Upper lobe of right lung (tissue), 1 donor: ENCODE data around the gene SHISAL1. TPM values are rescaled to one million over a fixed set of nuclear protein-coding genes. Genes with fewer than 3 reads are reported as not detected.

Source experiments
- ATAC-seq: fragments of 200-7000 bp; cut with Tn5 transposase; one replicate; pipeline ENCODE4 v1.9.1; 2020; ENCODE audit warnings: mild to moderate bottlenecking, moderate library complexity
- DNase-seq: peaks from one replicate; pipeline ENCODE4 v3.0.0-alpha.2; 2020
- H3K27ac ChIP-seq: fragments of 200-600 bp; one replicate; pipeline ENCODE4 v1.8.0; 2022
- H3K27me3 ChIP-seq: fragments of 200-600 bp; one replicate; pipeline ENCODE4 v1.8.0; 2022; ENCODE audit warnings: mild to moderate bottlenecking
- H3K36me3 ChIP-seq: fragments of 200-600 bp; one replicate; pipeline ENCODE4 v1.8.0; 2022
- H3K4me1 ChIP-seq: fragments of 200-600 bp; one replicate; pipeline ENCODE4 v1.8.0; 2022
- H3K4me3 ChIP-seq: fragments of 200-600 bp; one replicate; pipeline ENCODE4 v1.8.0; 2022; ENCODE audit warnings: mild to moderate bottlenecking
- H3K9me3 ChIP-seq: fragments of 200-600 bp; one replicate; pipeline ENCODE4 v1.8.0; 2022
- CTCF ChIP-seq: fragments of 200-600 bp; IDR thresholded peaks from one replicate; pipeline ENCODE4 v1.8.0; 2022; ENCODE audit warnings: antibody characterized with exemption
- intact Hi-C: fragments of 100-400 bp; cut with DNase I; formaldehyde crosslinking; loops from one replicate; pipeline ENCODE4 v1.11.0; 2022
- total RNA-seq: library from RNA; stranded (reverse); fragmentation: NEBNext Ultra II Directional; extraction: Animal tissue kit (Norgen Biotek cat#: 25700); gene quantifications from one replicate; pipeline ENCODE4 v1.2.1, GENCODE V29; 2021
- donor health status: DM: no; HTN: yes; CAD: no; lungs with severe emphysema.

The SHISAL1 gene
- total RNA-seq, 1 donor from 2014 or later, result 1.0 TPM

- intact Hi-C loops, result no loop called here
- no peak for DNase-seq
- no peaks in the 10 kb centered on the region for H3K4me1 ChIP-seq
- no peak for ATAC-seq
- no peaks in the 10 kb centered on the region for H3K27me3 ChIP-seq
- H3K27ac ChIP-seq, result no peak overlapping the region
- no peak overlapping the region for H3K4me3 ChIP-seq
- no peak for TF ChIP-seq CTCF
- H3K36me3 ChIP-seq, result no peaks in the 10 kb centered on the region
- H3K9me3 ChIP-seq, result no peaks in the 10 kb centered on the region
Observed at GRCh38 chr22:44313385-44314006, 745 bp upstream of the SHISAL1 start.

GRCh38 chr22:44311855-44312170 lies 938 bp downstream of the SHISAL1 start:
- ATAC-seq, result no peak
- no peaks in the 10 kb centered on the region for H3K36me3 ChIP-seq
- no peaks in the 10 kb centered on the region for H3K4me1 ChIP-seq
- no peaks in the 10 kb centered on the region for H3K9me3 ChIP-seq
- intact Hi-C loops, result no loop called here
- no peak overlapping the region for H3K27ac ChIP-seq
- H3K27me3 ChIP-seq, result no peaks in the 10 kb centered on the region
- DNase-seq, result no peak
- H3K4me3 ChIP-seq, result no peak overlapping the region
- TF ChIP-seq CTCF, result no peak

GRCh38 chr22:44311104-44311854 lies 1.5 kb downstream of the SHISAL1 start:
- Histone ChIP-seq H3K9me3 (no peaks in the 10 kb centered on the region), H3K4me1 (no peaks in the 10 kb centered on the region), H3K36me3 (no peaks in the 10 kb centered on the region), H3K27ac (no peak overlapping the region), H3K4me3 (no peak overlapping the region), H3K27me3 (no peaks in the 10 kb centered on the region)
- no peak for ATAC-seq
- intact Hi-C loops, result no loop called here
- DNase-seq, result no peak
- TF ChIP-seq CTCF, result no peak

GRCh38 chr22:44309647-44310046 lies 3.1 kb downstream of the SHISAL1 start:
- DNase-seq (no peak), ATAC-seq (peak; percentile 47)
- TF ChIP-seq CTCF, result no peak
- Histone ChIP-seq H3K4me3 (no peak overlapping the region), H3K27ac (no peak overlapping the region), H3K27me3 (no peaks in the 10 kb centered on the region), H3K9me3 (no peaks in the 10 kb centered on the region), H3K4me1 (no peaks in the 10 kb centered on the region), H3K36me3 (no peaks in the 10 kb centered on the region)
- intact Hi-C loops, result no loop called here

- DNase-seq (no peak), ATAC-seq (peak; percentile 14)
- intact Hi-C loops, result no loop called here
- H3K9me3 ChIP-seq, result no peaks in the 10 kb centered on the region
- H3K4me3 ChIP-seq, result no peak overlapping the region
- TF ChIP-seq CTCF, result no peak
- H3K27me3 ChIP-seq, result no peaks in the 10 kb centered on the region
- H3K27ac ChIP-seq, result no peak overlapping the region
- no peaks in the 10 kb centered on the region for H3K4me1 ChIP-seq
- H3K36me3 ChIP-seq, result no peaks in the 10 kb centered on the region
Observed at GRCh38 chr22:44309137-44309536, 3.6 kb downstream of the SHISAL1 start.
